Activated CD4-positive, alpha-beta T cell treated with anti-CD3 and anti-CD28 coated beads, Interleukin-2, amount 10 ng/mL, durations not matched to agents 7 days and 5 days (primary cell): ENCODE measurements around the gene SLK. TPM values are rescaled to one million over a fixed set of nuclear protein-coding genes. Genes with fewer than 3 reads are reported as not detected.
A peak's percentile ranks its signal among the peaks of the same experiment; 100 is the strongest.

ENCODE experiments used
- CTCF ChIA-PET: fragments of 350-600 bp; sonication (Branson Sonifier 250); formaldehyde crosslinking; loops from one replicate; lab custom pipeline; 2021; ENCODE audit warnings: antibody characterized with exemption; lab: Charles Lee
- POLR2A ChIA-PET: fragments of 350-600 bp; sonication (Branson Sonifier 250); formaldehyde crosslinking; loops from one replicate; lab custom pipeline; 2021; ENCODE audit warnings: antibody characterized with exemption; lab: Charles Lee
- DNase-seq: peaks from one replicate; pipeline ENCODE4 v3.0.0-alpha.2; 2020
- H3K27ac Mint-ChIP-seq: one replicate; pipeline ENCODE4 v1.8.0; 2021; ENCODE audit warnings: mild to moderate bottlenecking, moderate library complexity, mixed read lengths
- H3K27me3 Mint-ChIP-seq: one replicate; pipeline ENCODE4 v1.8.0; 2021; ENCODE audit warnings: mixed read lengths
- H3K36me3 Mint-ChIP-seq: one replicate; pipeline ENCODE4 v1.8.0; 2021; ENCODE audit warnings: low read depth, mixed read lengths
- H3K4me1 Mint-ChIP-seq: one replicate; pipeline ENCODE4 v1.8.0; 2021; ENCODE audit warnings: mixed read lengths
- H3K4me3 Mint-ChIP-seq: one replicate; pipeline ENCODE4 v1.8.0; 2021; ENCODE audit warnings: mild to moderate bottlenecking, moderate library complexity, mixed read lengths
- H3K9me3 Mint-ChIP-seq: one replicate; pipeline ENCODE4 v1.8.0; 2021; ENCODE audit warnings: mixed read lengths
- total RNA-seq, 2 experiments: library from RNA; stranded (reverse); gene quantifications; one replicate each; pipeline ENCODE4 v1.2.3, GENCODE V29; 2021

Gene SLK
- total RNA-seq, 2 experiments from 2014 or later = 31.5 to 32.4 TPM

DNA sequence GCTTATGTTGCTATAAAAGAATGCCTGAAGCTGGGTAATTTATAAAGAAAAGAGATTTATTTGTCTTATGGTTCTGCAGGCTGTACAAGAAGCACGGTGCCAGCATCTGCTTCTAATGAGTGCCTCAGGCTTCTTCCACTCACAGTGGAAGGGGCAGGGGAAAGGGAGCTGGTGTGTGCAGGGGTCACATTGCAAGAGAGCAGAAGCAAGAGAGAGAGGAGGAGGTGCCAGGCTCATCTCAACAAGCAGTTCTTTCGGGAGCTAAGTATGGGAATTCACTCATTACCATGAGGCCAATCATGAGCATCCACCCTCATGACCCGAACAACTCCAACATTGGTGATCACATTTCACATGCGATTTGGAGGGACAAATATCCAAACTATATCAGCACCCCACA is 17.2 kb upstream of the SLK start:
- peaks cover 11% of the 10 kb centered on the region for H3K4me1 Mint-ChIP-seq
- peaks cover 2% of the 10 kb centered on the region for H3K9me3 Mint-ChIP-seq
- ChIA-PET POLR2A (no interaction called here), CTCF (no interaction called here)
- H3K27me3 Mint-ChIP-seq = peaks cover 5% of the 10 kb centered on the region
- no peak overlapping the region for H3K4me3 Mint-ChIP-seq
- no peaks in the 10 kb centered on the region for H3K36me3 Mint-ChIP-seq
- DNase-seq = no peak
- no peak overlapping the region for H3K27ac Mint-ChIP-seq

- DNase-seq = no peak
- Mint-ChIP-seq H3K27ac (no peak overlapping the region), H3K4me3 (no peak overlapping the region), H3K27me3 (peaks cover 5% of the 10 kb centered on the region), H3K4me1 (peaks cover 11% of the 10 kb centered on the region), H3K9me3 (peaks cover 4% of the 10 kb centered on the region), H3K36me3 (no peaks in the 10 kb centered on the region)
- ChIA-PET POLR2A (no interaction called here), CTCF (interaction anchor here (0.8 to 1.7 kb wide), 2 partner anchors 52 to 170 kb away, joined by 3 to 5 read pairs; partner anchors contain the start of gene SFR1)
These were observed 15.8 kb upstream of the SLK start for GRCh38 chr10:103951183-103951582.

DNA sequence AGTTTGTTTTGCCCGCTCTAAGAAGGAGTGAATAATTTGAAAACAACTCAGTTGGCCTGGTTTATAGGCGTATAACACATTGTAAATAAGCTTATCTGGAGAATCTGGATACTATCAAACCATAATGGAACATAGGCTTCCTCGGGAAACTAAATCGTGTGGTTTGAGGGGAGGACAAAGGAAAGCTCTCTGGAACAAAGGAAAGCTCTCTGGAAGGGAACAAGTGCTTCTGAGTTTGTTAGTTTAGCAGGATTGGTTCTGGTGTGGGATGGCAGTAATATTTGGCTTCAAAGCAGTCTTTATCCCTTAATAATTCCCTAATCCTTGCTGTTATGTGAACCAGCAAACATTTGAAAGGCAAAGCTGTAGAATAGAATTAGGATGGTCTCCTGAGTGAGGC is 15.0 kb upstream of the SLK start:
- no peak overlapping the region for H3K4me3 Mint-ChIP-seq
- H3K4me1 Mint-ChIP-seq = peaks cover 10% of the 10 kb centered on the region
- no peak overlapping the region for H3K27ac Mint-ChIP-seq
- no peaks in the 10 kb centered on the region for H3K36me3 Mint-ChIP-seq
- ChIA-PET POLR2A (no interaction called here), CTCF (interaction anchor here (0.8 to 1.7 kb wide), 2 partner anchors 53 to 169 kb away, joined by 3 to 5 read pairs; partner anchors contain the start of gene SFR1)
- H3K9me3 Mint-ChIP-seq = peaks cover 4% of the 10 kb centered on the region
- no peak for DNase-seq
- peaks cover 9% of the 10 kb centered on the region for H3K27me3 Mint-ChIP-seq

DNA sequence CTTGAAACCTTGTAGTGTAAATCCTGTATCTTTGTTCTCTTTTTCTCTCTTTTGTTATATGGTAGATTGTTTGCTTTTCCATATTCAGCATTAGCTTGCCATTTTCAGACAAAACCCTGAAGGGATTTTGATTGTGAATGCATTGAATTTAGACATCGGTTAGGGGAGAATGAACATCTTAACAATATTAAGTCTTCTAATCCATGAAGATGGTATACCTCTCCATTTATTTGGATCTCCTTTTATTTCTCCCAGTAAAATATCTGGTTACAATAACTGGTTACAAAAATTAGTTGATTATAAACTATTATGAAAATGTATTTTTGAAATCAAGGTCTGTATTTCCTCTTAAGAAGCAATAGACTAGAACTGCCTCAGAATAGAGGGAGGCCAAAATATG is 12.4 kb upstream of the SLK start:
- ChIA-PET CTCF (no interaction called here), POLR2A (interaction anchor here (0.6 kb wide), 1 partner anchor 373 kb away, joined by 3 read pairs; no protein-coding TSS in a partner anchor)
- Mint-ChIP-seq H3K27ac (no peak overlapping the region), H3K4me3 (no peak overlapping the region), H3K9me3 (peaks cover 4% of the 10 kb centered on the region), H3K36me3 (no peaks in the 10 kb centered on the region), H3K4me1 (no peaks in the 10 kb centered on the region), H3K27me3 (peaks cover 22% of the 10 kb centered on the region)
- DNase-seq = no peak

- ChIA-PET POLR2A (no interaction called here), CTCF (no interaction called here)
- Mint-ChIP-seq H3K36me3 (no peaks in the 10 kb centered on the region), H3K27me3 (peaks cover 29% of the 10 kb centered on the region), H3K4me3 (no peak overlapping the region), H3K9me3 (peaks cover 4% of the 10 kb centered on the region), H3K4me1 (no peaks in the 10 kb centered on the region), H3K27ac (no peak overlapping the region)
- DNase-seq = no peak
These were observed 7.9 kb upstream of the SLK start for GRCh38 chr10:103958996-103959395.

DNA sequence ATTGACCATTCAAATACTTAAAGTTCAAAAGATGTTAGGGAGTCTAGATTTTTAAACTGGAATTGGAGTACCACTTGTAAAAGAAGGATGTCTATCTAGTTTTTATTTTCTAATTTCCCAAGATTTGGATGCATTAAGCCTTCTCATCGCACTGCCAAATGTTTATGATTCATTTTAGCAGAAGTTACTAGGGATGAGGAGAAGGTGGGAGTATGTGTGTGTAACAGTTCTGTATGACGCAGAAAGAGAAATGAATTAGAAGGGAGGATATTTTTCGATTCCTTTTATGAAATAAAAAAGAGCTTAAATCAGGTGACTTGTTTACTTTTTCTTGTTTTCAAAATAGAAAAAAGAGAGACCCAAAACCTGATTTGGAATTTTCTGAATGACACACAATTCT is 6.8 kb upstream of the SLK start:
- POLR2A ChIA-PET = no interaction called here
- Mint-ChIP-seq H3K4me3 (no peak overlapping the region), H3K9me3 (peaks cover 2% of the 10 kb centered on the region), H3K27ac (no peak overlapping the region), H3K36me3 (no peaks in the 10 kb centered on the region), H3K27me3 (peaks cover 27% of the 10 kb centered on the region), H3K4me1 (peaks cover 1% of the 10 kb centered on the region)
- CTCF ChIA-PET = no interaction called here
- DNase-seq = no peak

DNA sequence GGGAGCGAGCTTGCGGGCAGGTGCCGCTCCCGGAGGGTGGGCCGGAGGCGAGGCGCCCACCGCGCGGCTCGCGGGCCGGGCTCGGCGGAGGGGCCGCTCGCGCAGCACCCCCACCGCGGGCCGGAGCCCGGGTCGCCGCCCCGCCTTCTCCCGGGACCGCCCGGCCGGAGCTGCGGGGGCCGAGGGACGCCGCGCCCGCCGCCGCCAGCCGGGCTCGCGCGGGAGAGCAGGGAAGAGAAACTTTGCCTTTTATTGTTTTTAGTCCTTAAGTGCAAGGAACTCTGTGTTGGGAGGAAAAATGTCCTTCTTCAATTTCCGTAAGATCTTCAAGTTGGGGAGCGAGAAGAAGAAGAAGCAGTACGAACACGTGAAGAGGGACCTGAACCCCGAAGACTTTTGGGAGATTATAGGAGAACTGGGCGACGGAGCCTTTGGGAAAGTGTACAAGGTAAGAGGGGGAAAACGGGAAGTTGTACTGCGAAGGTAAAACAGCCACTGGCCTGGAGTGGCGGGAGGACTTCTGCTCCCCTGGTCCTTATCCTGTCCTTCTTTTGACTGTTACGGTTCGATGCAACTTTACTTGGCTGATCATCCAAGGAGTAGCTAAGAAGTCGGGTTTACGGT is 620 bp downstream of the SLK start:
- CTCF ChIA-PET = interaction anchor here (0.7 kb wide), 1 partner anchor 19 kb away, joined by 3 read pairs; no protein-coding TSS in a partner anchor
- H3K36me3 Mint-ChIP-seq = peaks cover 6% of the 10 kb centered on the region
- H3K9me3 Mint-ChIP-seq = no peaks in the 10 kb centered on the region
- POLR2A ChIA-PET = interaction anchor here (0.6 kb wide), 1 partner anchor 62 kb away, joined by 5 read pairs; no protein-coding TSS in a partner anchor
- H3K4me1 Mint-ChIP-seq = peaks cover 42% of the 10 kb centered on the region
- H3K4me3 Mint-ChIP-seq = peak overlapping the region; percentile 95
- H3K27me3 Mint-ChIP-seq = no peaks in the 10 kb centered on the region
- peak; percentile 22 for DNase-seq
- H3K27ac Mint-ChIP-seq = peak overlapping the region; percentile 88

GRCh38 chr10:103968441-103969391 is 1.8 kb downstream of the SLK start:
- H3K27ac Mint-ChIP-seq = peak overlapping the region; percentile 88
- CTCF ChIA-PET = interaction anchor here (1.2 kb wide), 1 partner anchor 9 kb away, joined by 3 read pairs; no protein-coding TSS in a partner anchor
- H3K9me3 Mint-ChIP-seq = no peaks in the 10 kb centered on the region
- no peaks in the 10 kb centered on the region for H3K27me3 Mint-ChIP-seq
- no peak for DNase-seq
- H3K4me1 Mint-ChIP-seq = peaks cover 47% of the 10 kb centered on the region
- H3K36me3 Mint-ChIP-seq = peaks cover 10% of the 10 kb centered on the region
- peak overlapping the region; percentile 92 for H3K4me3 Mint-ChIP-seq
- POLR2A ChIA-PET = interaction anchor here (0.6 kb wide), 1 partner anchor 61 kb away, joined by 5 read pairs; no protein-coding TSS in a partner anchor

- H3K4me1 Mint-ChIP-seq = peaks cover 50% of the 10 kb centered on the region
- DNase-seq = no peak
- H3K36me3 Mint-ChIP-seq = peaks cover 13% of the 10 kb centered on the region
- CTCF ChIA-PET = interaction anchor here (1.0 to 1.2 kb wide), 2 partner anchors 8 to 38 kb away, joined by 3 to 5 read pairs; no protein-coding TSS in a partner anchor
- H3K9me3 Mint-ChIP-seq = peaks cover 3% of the 10 kb centered on the region
- H3K27ac Mint-ChIP-seq = no peak overlapping the region
- H3K27me3 Mint-ChIP-seq = no peaks in the 10 kb centered on the region
- POLR2A ChIA-PET = no interaction called here
- peak overlapping the region; percentile 92 for H3K4me3 Mint-ChIP-seq
These were observed 2.5 kb downstream of the SLK start for GRCh38 chr10:103969436-103969835.

GRCh38 chr10:103969857-103970627 is 3.1 kb downstream of the SLK start:
- Mint-ChIP-seq H3K4me3 (peak overlapping the region; percentile 92), H3K27ac (peak overlapping the region; percentile 51), H3K9me3 (peaks cover 3% of the 10 kb centered on the region), H3K27me3 (no peaks in the 10 kb centered on the region), H3K4me1 (peaks cover 52% of the 10 kb centered on the region), H3K36me3 (peaks cover 16% of the 10 kb centered on the region)
- ChIA-PET POLR2A (no interaction called here), CTCF (interaction anchor here (1.0 to 1.2 kb wide), 2 partner anchors 7 to 38 kb away, joined by 3 to 5 read pairs; no protein-coding TSS in a partner anchor)
- DNase-seq = no peak

DNA sequence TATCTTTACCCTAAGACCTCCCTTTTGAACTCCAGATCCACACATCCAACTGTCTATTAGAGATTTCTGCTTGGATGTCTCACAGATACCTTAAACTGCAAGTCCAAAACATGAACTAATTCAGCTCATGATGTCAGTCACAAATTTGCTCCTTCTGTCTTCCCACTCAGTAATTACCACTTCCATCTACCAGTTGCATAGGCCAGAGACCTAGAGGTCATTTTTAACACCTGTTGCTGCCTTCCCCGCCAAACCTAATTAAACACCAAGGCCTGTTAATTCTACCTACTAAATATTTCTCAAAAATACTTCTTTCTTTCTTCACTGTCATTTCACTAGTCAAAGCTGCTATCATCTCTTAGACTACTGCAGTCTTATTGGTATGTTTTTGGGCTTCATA is 8.2 kb downstream of the SLK start:
- no peak for DNase-seq
- POLR2A ChIA-PET = no interaction called here
- Mint-ChIP-seq H3K27me3 (no peaks in the 10 kb centered on the region), H3K36me3 (peaks cover 18% of the 10 kb centered on the region), H3K27ac (no peak overlapping the region), H3K4me3 (no peak overlapping the region), H3K4me1 (peaks cover 37% of the 10 kb centered on the region), H3K9me3 (peaks cover 3% of the 10 kb centered on the region)
- CTCF ChIA-PET = no interaction called here

DNA sequence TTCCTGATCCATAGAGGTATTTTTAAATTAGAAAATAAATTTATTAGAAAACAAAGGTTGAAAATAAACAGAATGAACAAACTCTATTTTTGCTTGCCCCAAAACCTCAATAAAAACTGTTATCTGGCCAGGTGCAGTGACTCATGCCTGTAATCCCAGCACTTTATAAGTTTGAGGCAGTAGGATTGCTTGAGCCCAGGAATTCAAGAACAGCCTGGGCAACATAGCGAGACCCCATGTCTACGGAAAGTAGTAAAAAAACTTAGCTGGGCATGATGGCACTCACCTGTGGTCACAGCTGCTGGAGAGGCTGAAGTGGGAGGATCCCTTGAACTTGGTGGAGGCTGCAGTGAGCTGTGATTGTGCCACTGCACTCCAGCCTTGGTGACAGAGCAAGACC is 10.3 kb downstream of the SLK start:
- Mint-ChIP-seq H3K27ac (no peak overlapping the region), H3K27me3 (no peaks in the 10 kb centered on the region), H3K9me3 (peaks cover 3% of the 10 kb centered on the region), H3K36me3 (peaks cover 26% of the 10 kb centered on the region), H3K4me3 (no peak overlapping the region), H3K4me1 (peaks cover 41% of the 10 kb centered on the region)
- CTCF ChIA-PET = interaction anchor here (0.7 to 0.9 kb wide), 3 partner anchors 8 to 376 kb away, joined by 3 to 4 read pairs (median 3); no protein-coding TSS in a partner anchor
- DNase-seq = no peak
- POLR2A ChIA-PET = no interaction called here
